ENCODE results near the gene RNF38.
A peak's percentile ranks its signal among the peaks of the same experiment; 100 is the strongest.
"Not testable (repeated sequence)": the region's sequence is repeated elsewhere in the genome, so short reads cannot be mapped to it uniquely, and the experiment has no call there.

The RNF38 gene

GRCh38 chr9:36306471-36307306, 93.4 kb downstream of the RNF38 start:
- ChIA-PET CTCF (interaction anchor here (0.6 to 2.5 kb wide), 4 partner anchors 11 to 1407 kb away, joined by 3 to 9 read pairs (median 4); no protein-coding TSS in a partner anchor), POLR2A (interaction anchor here (0.7 to 1.8 kb wide), 2 partner anchors 8 to 739 kb away, joined by 3 to 5 read pairs; no protein-coding TSS in a partner anchor)
- no peaks in the 10 kb centered on the region; the same call in 1 of the 2 replicates for H3K4me1 ChIP-seq (ENCODE audit: control insufficient read depth, insufficient read depth, low read length)
- H3K4me3 ChIP-seq (ENCODE audit: low read depth, low read length), result no peak overlapping the region
- H3K9me3 ChIP-seq (ENCODE audit: control insufficient read depth, insufficient read depth, low read depth, low read length), result no peaks in the 10 kb centered on the region
- no peak overlapping the region for H3K27ac ChIP-seq (ENCODE audit: extremely low read depth, low read depth, low read length)
- no peak for TF ChIP-seq ZNF488 (tag by site-specific recombination; IDR thresholded peaks at IDR 0.05)
- TF ChIP-seq PRDM6 (tag by site-specific recombination; IDR thresholded peaks at IDR 0.05), result peak; percentile 66
- peak; percentile 71 for TF ChIP-seq ZIC2 (tag by site-specific recombination; IDR thresholded peaks at IDR 0.05)
- TF ChIP-seq INSM2 (tag by site-specific recombination; IDR thresholded peaks at IDR 0.05), result no peak
- H3K36me3 ChIP-seq (ENCODE audit: control insufficient read depth in 2 of 2, insufficient read depth in 1 of 2, low read length in 2 of 2), result no peaks in the 10 kb centered on the region

- H3K4me1 ChIP-seq (ENCODE audit: control insufficient read depth, insufficient read depth, low read length); H3K4me3 ChIP-seq (ENCODE audit: low read depth, low read length); H3K36me3 ChIP-seq (ENCODE audit: control insufficient read depth in 2 of 2, insufficient read depth in 1 of 2, low read length in 2 of 2); H3K27ac ChIP-seq (ENCODE audit: extremely low read depth, low read depth, low read length); H3K9me3 ChIP-seq (ENCODE audit: control insufficient read depth, insufficient read depth, low read depth, low read length); POLR2A ChIA-PET: not testable (repeated sequence)
- CTCF ChIA-PET, result interaction anchor here (0.6 kb wide), 2 partner anchors 81 to 350 kb away, joined by 3 read pairs; no protein-coding TSS in a partner anchor
- TF ChIP-seq ATF2 (tag by site-specific recombination; IDR thresholded peaks at IDR 0.05; ENCODE audit: low read depth), result peak; percentile 47; the same call in 1 of the 2 replicates
Measured at GRCh38 chr9:36304366-36304765, 95.7 kb downstream of the RNF38 start.

- H3K4me3 ChIP-seq (ENCODE audit: low read depth, low read length), result no peak overlapping the region
- no peaks in the 10 kb centered on the region for H3K9me3 ChIP-seq (ENCODE audit: control insufficient read depth, insufficient read depth, low read depth, low read length)
- TF ChIP-seq ZNF138 (tag by site-specific recombination; IDR thresholded peaks at IDR 0.05; ENCODE audit: borderline replicate concordance) (no peak), SETDB1 (IDR thresholded peaks at IDR 0.05; ENCODE audit: insufficient read length, low read length) (no peak), ZNF292 (tag by site-specific recombination; IDR thresholded peaks at IDR 0.05; ENCODE audit: borderline replicate concordance, low read depth) (no peak), ZSCAN23 (tag by site-specific recombination; IDR thresholded peaks at IDR 0.05) (no peak)
- ChIA-PET CTCF (interaction anchor here (0.6 to 1.4 kb wide), 2 partner anchors 28 to 32 kb away, joined by 3 to 6 read pairs; no protein-coding TSS in a partner anchor), POLR2A (no interaction called here)
- no peaks in the 10 kb centered on the region for H3K36me3 ChIP-seq (ENCODE audit: control insufficient read depth in 2 of 2, insufficient read depth in 1 of 2, low read length in 2 of 2)
- peaks cover 2% of the 10 kb centered on the region; the same call in 1 of the 2 replicates for H3K4me1 ChIP-seq (ENCODE audit: control insufficient read depth, insufficient read depth, low read length)
- no peak overlapping the region for H3K27ac ChIP-seq (ENCODE audit: extremely low read depth, low read depth, low read length)
Measured at GRCh38 chr9:36301227-36301626, 98.8 kb downstream of the RNF38 start.

GRCh38 chr9:36298566-36298965, 101.5 kb downstream of the RNF38 start:
- H3K27ac ChIP-seq (ENCODE audit: extremely low read depth, low read depth, low read length), result no peak overlapping the region
- no peaks in the 10 kb centered on the region for H3K36me3 ChIP-seq (ENCODE audit: control insufficient read depth in 2 of 2, insufficient read depth in 1 of 2, low read length in 2 of 2)
- H3K4me3 ChIP-seq (ENCODE audit: low read depth, low read length), result no peak overlapping the region
- ChIA-PET CTCF (interaction anchor here (0.6 kb wide), 1 partner anchor 318 kb away, joined by 3 read pairs; no protein-coding TSS in a partner anchor), POLR2A (interaction anchor here (1.0 kb wide), 1 partner anchor 108 kb away, joined by 3 read pairs; the partner anchor contains the start of gene CLTA)
- TF ChIP-seq ZNF423 (tag by site-specific recombination; IDR thresholded peaks at IDR 0.05) (no peak), ZNF138 (tag by site-specific recombination; IDR thresholded peaks at IDR 0.05; ENCODE audit: borderline replicate concordance) (no peak), ZSCAN18 (tag by site-specific recombination; IDR thresholded peaks at IDR 0.05) (no peak), ZNF670 (tag by site-specific recombination; IDR thresholded peaks at IDR 0.05; ENCODE audit: low read depth) (no peak), ZNF202 (tag by site-specific recombination; IDR thresholded peaks at IDR 0.05; ENCODE audit: borderline replicate concordance) (no peak)
- no peaks in the 10 kb centered on the region for H3K9me3 ChIP-seq (ENCODE audit: control insufficient read depth, insufficient read depth, low read depth, low read length)
- peaks cover 2% of the 10 kb centered on the region; the same call in 1 of the 2 replicates for H3K4me1 ChIP-seq (ENCODE audit: control insufficient read depth, insufficient read depth, low read length)

Data from HEK293 (cell line).